Vagina (tissue), 2 donors: Measurements from ENCODE around the gene SLC25A28. TPM values are rescaled to one million over a fixed set of nuclear protein-coding genes. Genes with fewer than 3 reads are reported as not detected.
"Not testable (repeated sequence)": the region's sequence is repeated elsewhere in the genome, so short reads cannot be mapped to it uniquely, and the experiment has no call there.

ENCODE experiments used
- DNase-seq, 2 donors: peaks; one replicate each; pipeline ENCODE4 v3.0.0-alpha.2; 2017; ENCODE audit errors: extremely low spot score in 2 of 2
- H3K27ac ChIP-seq: fragments of 200-600 bp; sonication (generic); one replicate; pipeline ENCODE4 v1.5.1; 2019
- H3K27me3 ChIP-seq: fragments of 200-600 bp; sonication (generic); one replicate; pipeline ENCODE4 v1.5.1; 2019
- H3K36me3 ChIP-seq, 2 donors: fragments of 200-600 bp; sonication (generic); one replicate each; pipeline ENCODE4 v1.5.1; 2017 to 2019
- H3K4me1 ChIP-seq: fragments of 200-600 bp; sonication (generic); one replicate; pipeline ENCODE4 v1.5.1; 2019
- H3K4me3 ChIP-seq, 2 donors: fragments of 200-600 bp; sonication (generic); 1 replicate in 1 of 2; 2 replicates in 1 of 2; pipeline ENCODE4 v1.5.1; 2016 to 2019
- H3K9me3 ChIP-seq: fragments of 200-600 bp; sonication (generic); one replicate; pipeline ENCODE4 v1.5.1; 2019
- POLR2A ChIP-seq, 2 donors: fragments of 450-650 bp; IDR thresholded peaks; one replicate each; pipeline ENCODE4 v1.6.1; 2017; ENCODE audit warnings: antibody characterized with exemption in 2 of 2, mild to moderate bottlenecking in 2 of 2, moderate library complexity in 2 of 2
- POLR2AphosphoS5 ChIP-seq, 2 donors: sonication (generic); formaldehyde crosslinking; IDR thresholded peaks; one replicate each; pipeline ENCODE4 v1.9.0; 2017; ENCODE audit warnings: antibody characterized with exemption in 2 of 2, mild to moderate bottlenecking in 2 of 2, low read depth in 1 of 2; ENCODE audit not compliant: insufficient read depth in 1 of 2
- intact Hi-C: fragments of 100-400 bp; cut with DNase I; formaldehyde crosslinking; loops from one replicate; pipeline ENCODE4 v1.15.1; 2023
- total RNA-seq: library from RNA; depleted of rRNA; stranded (reverse); fragments of >200 nt; gene quantifications from one replicate; pipeline ENCODE4 v1.2.3, GENCODE V29; 2016
- TF ChIP-seq, protein P1 (sequence below), 3 experiments: fragments of 450-650 bp in 2 of 3; fragments of 200-600 bp in 1 of 3; sonication (generic) in 1 of 3; IDR thresholded peaks; one replicate each; pipeline ENCODE4 v1.5.1; 2017 to 2019; ENCODE audit warnings: antibody characterized with exemption in 3 of 3, mild to moderate bottlenecking in 2 of 3, moderate library complexity in 2 of 3

Gene SLC25A28
- total RNA-seq, 1 donor from 2014 or later = 31.2 TPM

GRCh38 chr10:99604862-99605261 lies 15.4 kb downstream of the SLC25A28 start:
- Histone ChIP-seq H3K9me3 (no peaks in the 10 kb centered on the region), H3K4me1 (no peaks in the 10 kb centered on the region), H3K36me3 (peaks cover 0 to 2% of the 10 kb centered on the region in 2 donors), H3K27ac (no peak overlapping the region), H3K4me3 (no peak overlapping the region), H3K27me3 (no peaks in the 10 kb centered on the region)
- TF ChIP-seq POLR2A (IDR thresholded peaks at IDR 0.05) (no peak), POLR2AphosphoS5 (IDR thresholded peaks at IDR 0.05; ENCODE audit: insufficient read depth in 1 of 2, low read depth in 1 of 2) (no peak)
- TF ChIP-seq, protein P1, sequence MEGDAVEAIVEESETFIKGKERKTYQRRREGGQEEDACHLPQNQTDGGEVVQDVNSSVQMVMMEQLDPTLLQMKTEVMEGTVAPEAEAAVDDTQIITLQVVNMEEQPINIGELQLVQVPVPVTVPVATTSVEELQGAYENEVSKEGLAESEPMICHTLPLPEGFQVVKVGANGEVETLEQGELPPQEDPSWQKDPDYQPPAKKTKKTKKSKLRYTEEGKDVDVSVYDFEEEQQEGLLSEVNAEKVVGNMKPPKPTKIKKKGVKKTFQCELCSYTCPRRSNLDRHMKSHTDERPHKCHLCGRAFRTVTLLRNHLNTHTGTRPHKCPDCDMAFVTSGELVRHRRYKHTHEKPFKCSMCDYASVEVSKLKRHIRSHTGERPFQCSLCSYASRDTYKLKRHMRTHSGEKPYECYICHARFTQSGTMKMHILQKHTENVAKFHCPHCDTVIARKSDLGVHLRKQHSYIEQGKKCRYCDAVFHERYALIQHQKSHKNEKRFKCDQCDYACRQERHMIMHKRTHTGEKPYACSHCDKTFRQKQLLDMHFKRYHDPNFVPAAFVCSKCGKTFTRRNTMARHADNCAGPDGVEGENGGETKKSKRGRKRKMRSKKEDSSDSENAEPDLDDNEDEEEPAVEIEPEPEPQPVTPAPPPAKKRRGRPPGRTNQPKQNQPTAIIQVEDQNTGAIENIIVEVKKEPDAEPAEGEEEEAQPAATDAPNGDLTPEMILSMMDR (IDR thresholded peaks at IDR 0.05) = no peak
- no peak for DNase-seq
- intact Hi-C loops = no loop called here

- no peak overlapping the region for H3K27ac ChIP-seq
- H3K4me1 ChIP-seq = no peaks in the 10 kb centered on the region
- no peaks in the 10 kb centered on the region for H3K27me3 ChIP-seq
- TF ChIP-seq, protein P1 (IDR thresholded peaks at IDR 0.05) = no peak
- no peak for TF ChIP-seq POLR2A (IDR thresholded peaks at IDR 0.05)
- TF ChIP-seq POLR2AphosphoS5 (IDR thresholded peaks at IDR 0.05; ENCODE audit: insufficient read depth in 1 of 2, low read depth in 1 of 2) = no peak
- no peaks in the 10 kb centered on the region for H3K36me3 ChIP-seq
- no peak for DNase-seq
- intact Hi-C loops = no loop called here
- no peak overlapping the region for H3K4me3 ChIP-seq
- H3K9me3 ChIP-seq = no peaks in the 10 kb centered on the region
Measured at GRCh38 chr10:99598781-99599509, 21.3 kb downstream of the SLC25A28 start.

GRCh38 chr10:99598011-99598410 lies 22.2 kb downstream of the SLC25A28 start:
- intact Hi-C loops = no loop called here
- Histone ChIP-seq H3K27me3 (no peaks in the 10 kb centered on the region), H3K9me3 (no peaks in the 10 kb centered on the region), H3K4me1 (no peaks in the 10 kb centered on the region), H3K27ac (no peak overlapping the region), H3K4me3 (no peak overlapping the region), H3K36me3 (no peaks in the 10 kb centered on the region)
- TF ChIP-seq, protein P1 (IDR thresholded peaks at IDR 0.05) = no peak
- TF ChIP-seq POLR2A (IDR thresholded peaks at IDR 0.05) (no peak), POLR2AphosphoS5 (IDR thresholded peaks at IDR 0.05; ENCODE audit: insufficient read depth in 1 of 2, low read depth in 1 of 2) (no peak)
- no peak for DNase-seq

GRCh38 chr10:99596708-99597107 lies 23.5 kb downstream of the SLC25A28 start:
- DNase-seq, intact Hi-C loops: not testable (repeated sequence)

GRCh38 chr10:99595770-99596465 lies 24.3 kb downstream of the SLC25A28 start:
- intact Hi-C loops = no loop called here
- Histone ChIP-seq H3K27me3 (no peaks in the 10 kb centered on the region), H3K27ac (no peak overlapping the region), H3K4me1 (no peaks in the 10 kb centered on the region), H3K4me3 (no peak overlapping the region), H3K9me3 (no peaks in the 10 kb centered on the region), H3K36me3 (no peaks in the 10 kb centered on the region)
- no peak for DNase-seq
- TF ChIP-seq POLR2AphosphoS5 (IDR thresholded peaks at IDR 0.05; ENCODE audit: insufficient read depth in 1 of 2, low read depth in 1 of 2) = no peak
- TF ChIP-seq, protein P1 (IDR thresholded peaks at IDR 0.05) = no peak
- no peak for TF ChIP-seq POLR2A (IDR thresholded peaks at IDR 0.05)

More at GRCh38 chr10:99596708-99597107, 23.5 kb downstream of the SLC25A28 start:
- H3K9me3 ChIP-seq, H3K4me3 ChIP-seq, H3K27me3 ChIP-seq, H3K27ac ChIP-seq, H3K4me1 ChIP-seq, H3K36me3 ChIP-seq: not testable (repeated sequence)
